A673 (cell line): ENCODE results near the gene KCNIP4.

Experiments used
- EZH2 ChIP-seq: fragments of 200-600 bp; sonication (generic); IDR thresholded peaks from 2 replicates; pipeline ENCODE4 v1.6.1; 2017; ENCODE audit warnings: borderline replicate concordance, low read depth, mild to moderate bottlenecking, mixed read lengths, antibody characterized with exemption, low read length; ENCODE audit not compliant: poor library complexity, severe bottlenecking
- TF ChIP-seq, protein P1 (sequence below): fragments of 300-800, 200-600 bp; sonication (generic); conservative IDR thresholded peaks from 2 replicates; pipeline ENCODE4 v1.5.1; 2017; ENCODE audit warnings: low read depth, mild to moderate bottlenecking, antibody characterized with exemption, low read length, moderate library complexity, mixed read lengths

DNA sequence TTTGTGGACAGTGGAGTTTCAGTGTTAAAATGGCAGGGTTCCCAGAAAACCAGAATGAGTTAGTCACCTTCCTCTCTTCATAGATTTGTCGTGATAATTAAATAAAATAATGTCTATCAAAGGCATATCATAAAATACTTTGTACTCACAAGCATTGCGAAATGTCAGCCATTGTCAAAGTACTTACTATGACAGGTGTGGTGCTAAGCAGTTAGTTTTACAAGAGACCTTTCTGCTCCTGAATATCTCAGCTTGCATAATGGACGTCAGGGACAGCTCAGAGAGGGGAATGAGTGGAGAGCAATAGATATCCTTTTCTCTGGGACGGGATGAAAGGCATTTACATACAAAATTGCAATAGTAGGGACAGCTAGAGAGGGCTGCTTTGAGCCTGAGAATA lies 560.9 kb downstream of the KCNIP4 start:
- TF ChIP-seq EZH2 = no peak
- TF ChIP-seq, protein P1, sequence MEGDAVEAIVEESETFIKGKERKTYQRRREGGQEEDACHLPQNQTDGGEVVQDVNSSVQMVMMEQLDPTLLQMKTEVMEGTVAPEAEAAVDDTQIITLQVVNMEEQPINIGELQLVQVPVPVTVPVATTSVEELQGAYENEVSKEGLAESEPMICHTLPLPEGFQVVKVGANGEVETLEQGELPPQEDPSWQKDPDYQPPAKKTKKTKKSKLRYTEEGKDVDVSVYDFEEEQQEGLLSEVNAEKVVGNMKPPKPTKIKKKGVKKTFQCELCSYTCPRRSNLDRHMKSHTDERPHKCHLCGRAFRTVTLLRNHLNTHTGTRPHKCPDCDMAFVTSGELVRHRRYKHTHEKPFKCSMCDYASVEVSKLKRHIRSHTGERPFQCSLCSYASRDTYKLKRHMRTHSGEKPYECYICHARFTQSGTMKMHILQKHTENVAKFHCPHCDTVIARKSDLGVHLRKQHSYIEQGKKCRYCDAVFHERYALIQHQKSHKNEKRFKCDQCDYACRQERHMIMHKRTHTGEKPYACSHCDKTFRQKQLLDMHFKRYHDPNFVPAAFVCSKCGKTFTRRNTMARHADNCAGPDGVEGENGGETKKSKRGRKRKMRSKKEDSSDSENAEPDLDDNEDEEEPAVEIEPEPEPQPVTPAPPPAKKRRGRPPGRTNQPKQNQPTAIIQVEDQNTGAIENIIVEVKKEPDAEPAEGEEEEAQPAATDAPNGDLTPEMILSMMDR = no peak
